HEK293 (cell line): ENCODE data around the gene DDN.
A peak's percentile ranks its signal among the peaks of the same experiment; 100 is the strongest.

Experiments used
- CTCF ChIA-PET: fragments of 350-600 bp; formaldehyde crosslinking; extraction: SDS; loops from one replicate; lab custom pipeline; 2021; ENCODE audit warnings: antibody characterized with exemption; lab: Yijun Ruan, JAX
- POLR2A ChIA-PET: fragments of 300-600 bp; formaldehyde crosslinking; extraction: SDS; loops from one replicate; lab custom pipeline; 2020; ENCODE audit warnings: antibody characterized with exemption, inconsistent platforms; lab: Yijun Ruan, JAX
- H3K27ac ChIP-seq: fragments of 200-500 bp; sonication (Bioruptor generic); 2 replicates; pipeline ENCODE4 v1.5.1; 2014; ENCODE audit warnings: low read depth, low read length, control low read depth, inconsistent platforms; ENCODE audit errors: extremely low read depth
- H3K36me3 ChIP-seq, 2 experiments: fragments of 200-500 bp in 1 of 2; sonication (Bioruptor generic) in 1 of 2; 1 replicate in 1 of 2; 2 replicates in 1 of 2; pipeline ENCODE4 v1.5.1; 2014 to 2017; ENCODE audit warnings: inconsistent platforms in 2 of 2, low read length in 2 of 2; ENCODE audit not compliant: control insufficient read depth in 2 of 2, insufficient read depth in 1 of 2
- H3K4me1 ChIP-seq: fragments of 200-500 bp; sonication (Bioruptor generic); 2 replicates; pipeline ENCODE4 v1.5.1; 2014; ENCODE audit warnings: mild to moderate bottlenecking, low read length, inconsistent platforms; ENCODE audit not compliant: control insufficient read depth, insufficient read depth
- H3K4me3 ChIP-seq: 2 replicates; pipeline ENCODE4 v1.5.1; 2011; ENCODE audit warnings: low read depth, mild to moderate bottlenecking, control low read depth, low read length, moderate library complexity
- H3K9me3 ChIP-seq: fragments of 200-500 bp; sonication (Bioruptor generic); 2 replicates; pipeline ENCODE4 v1.5.1; 2014; ENCODE audit warnings: low read depth, low read length, inconsistent platforms; ENCODE audit not compliant: control insufficient read depth, insufficient read depth
- EGR2 ChIP-seq: fragments of 450-650 bp; formaldehyde crosslinking; IDR thresholded peaks from 2 replicates; pipeline ENCODE4 v1.5.1; 2016; ENCODE audit warnings: low read depth, missing biosample characterization, missing genetic modification characterization
- GLI4 ChIP-seq: fragments of 450-650 bp; formaldehyde crosslinking; IDR thresholded peaks from 2 replicates; pipeline ENCODE4 v1.5.1; 2016; ENCODE audit warnings: missing biosample characterization, missing genetic modification characterization
- GLIS1 ChIP-seq: fragments of 450-650 bp; formaldehyde crosslinking; IDR thresholded peaks from 2 replicates; pipeline ENCODE4 v1.5.1; 2016; ENCODE audit warnings: missing biosample characterization, missing genetic modification characterization
- HOXC10 ChIP-seq: sonication (generic); formaldehyde crosslinking; IDR thresholded peaks from 2 replicates; pipeline ENCODE4 v1.8.1; 2023; ENCODE audit warnings: mild to moderate bottlenecking, missing genetic modification reagents
- KLF10 ChIP-seq: fragments of 450-650 bp; IDR thresholded peaks from 2 replicates; pipeline ENCODE4 v1.5.1; 2018; ENCODE audit warnings: missing biosample characterization, mild to moderate bottlenecking, missing genetic modification characterization
- OSR2 ChIP-seq: fragments of 450-650 bp; formaldehyde crosslinking; IDR thresholded peaks from 2 replicates; pipeline ENCODE4 v1.5.1; 2016; ENCODE audit warnings: missing biosample characterization, missing genetic modification characterization
- ZBTB1 ChIP-seq: fragments of 450-650 bp; formaldehyde crosslinking; IDR thresholded peaks from 2 replicates; pipeline ENCODE4 v1.5.1; 2016; ENCODE audit warnings: missing biosample characterization, missing genetic modification characterization
- ZFHX2 ChIP-seq: fragments of 450-650 bp; formaldehyde crosslinking; conservative IDR thresholded peaks from 2 replicates; pipeline ENCODE4 v1.5.1; 2016; ENCODE audit warnings: missing biosample characterization, missing genetic modification characterization
- ZIC2 ChIP-seq: fragments of 450-650 bp; formaldehyde crosslinking; IDR thresholded peaks from 2 replicates; pipeline ENCODE4 v1.5.1; 2016; ENCODE audit warnings: missing biosample characterization, missing genetic modification characterization
- ZNF133 ChIP-seq: fragments of 450-650 bp; formaldehyde crosslinking; IDR thresholded peaks from 2 replicates; pipeline ENCODE4 v1.5.1; 2016; ENCODE audit warnings: missing biosample characterization, missing genetic modification characterization
- ZNF157 ChIP-seq: fragments of 450-650 bp; formaldehyde crosslinking; IDR thresholded peaks from 2 replicates; pipeline ENCODE4 v1.5.1; 2016; ENCODE audit warnings: missing biosample characterization, missing genetic modification characterization
- ZNF169 ChIP-seq: fragments of 450-650 bp; formaldehyde crosslinking; IDR thresholded peaks from 2 replicates; pipeline ENCODE4 v1.5.1; 2016; ENCODE audit warnings: missing biosample characterization, missing genetic modification characterization
- ZNF223 ChIP-seq: fragments of 450-650 bp; formaldehyde crosslinking; IDR thresholded peaks from 2 replicates; pipeline ENCODE4 v1.5.1; 2016; ENCODE audit warnings: missing biosample characterization, missing genetic modification characterization
- ZNF24 ChIP-seq: fragments of 450-650 bp; formaldehyde crosslinking; IDR thresholded peaks from 2 replicates; pipeline ENCODE4 v1.5.1; 2016; ENCODE audit warnings: missing biosample characterization, missing genetic modification characterization
- ZNF341 ChIP-seq: fragments of 450-650 bp; formaldehyde crosslinking; IDR thresholded peaks from 2 replicates; pipeline ENCODE4; 2016; ENCODE audit warnings: low read depth, missing biosample characterization, missing genetic modification characterization
- ZNF350 ChIP-seq: fragments of 450-650 bp; formaldehyde crosslinking; IDR thresholded peaks from 2 replicates; pipeline ENCODE4 v1.5.0; 2017; ENCODE audit warnings: missing biosample characterization, mild to moderate bottlenecking, missing genetic modification characterization
- ZNF37A ChIP-seq: fragments of 450-650 bp; IDR thresholded peaks from 2 replicates; pipeline ENCODE4 v1.5.1; 2018; ENCODE audit warnings: missing biosample characterization, missing genetic modification characterization
- ZNF48 ChIP-seq: fragments of 450-650 bp; formaldehyde crosslinking; IDR thresholded peaks from 2 replicates; pipeline ENCODE4 v1.5.1; 2016; ENCODE audit warnings: missing biosample characterization, missing genetic modification characterization
- ZNF555 ChIP-seq: fragments of 450-650 bp; formaldehyde crosslinking; conservative IDR thresholded peaks from 2 replicates; pipeline ENCODE4 v1.5.1; 2017; ENCODE audit warnings: missing biosample characterization, mild to moderate bottlenecking, missing genetic modification characterization, inconsistent platforms
- ZNF776 ChIP-seq: fragments of 450-650 bp; formaldehyde crosslinking; IDR thresholded peaks from 2 replicates; pipeline ENCODE4 v1.5.0; 2017; ENCODE audit warnings: missing biosample characterization, missing genetic modification characterization, borderline replicate concordance
- ZNF830 ChIP-seq: fragments of 450-650 bp; IDR thresholded peaks from 2 replicates; pipeline ENCODE4 v1.5.0; 2018; ENCODE audit warnings: missing biosample characterization, missing genetic modification characterization, low read depth, mild to moderate bottlenecking, moderate library complexity
- ZNF837 ChIP-seq: fragments of 450-650 bp; formaldehyde crosslinking; IDR thresholded peaks from 2 replicates; pipeline ENCODE4 v1.5.1; 2016; ENCODE audit warnings: missing biosample characterization, missing genetic modification characterization
- ZNF843 ChIP-seq: fragments of 450-650 bp; formaldehyde crosslinking; IDR thresholded peaks from 2 replicates; pipeline ENCODE4 v1.5.1; 2016; ENCODE audit warnings: missing biosample characterization, missing genetic modification characterization
- ZXDB ChIP-seq: fragments of 450-650 bp; formaldehyde crosslinking; IDR thresholded peaks from 2 replicates; pipeline ENCODE4 v1.5.1; 2016; ENCODE audit warnings: missing biosample characterization, missing genetic modification characterization
- TF ChIP-seq, protein P1 (sequence below): fragments of 450-650 bp; formaldehyde crosslinking; IDR thresholded peaks from 2 replicates; pipeline ENCODE4 v1.5.1; 2016; ENCODE audit warnings: missing biosample characterization, missing genetic modification characterization
- TF ChIP-seq, protein P2 (sequence below): fragments of 450-650 bp; formaldehyde crosslinking; IDR thresholded peaks from 2 replicates; pipeline ENCODE4 v1.5.1; 2016; ENCODE audit warnings: missing biosample characterization, missing genetic modification characterization, low read depth

The DDN gene

DNA sequence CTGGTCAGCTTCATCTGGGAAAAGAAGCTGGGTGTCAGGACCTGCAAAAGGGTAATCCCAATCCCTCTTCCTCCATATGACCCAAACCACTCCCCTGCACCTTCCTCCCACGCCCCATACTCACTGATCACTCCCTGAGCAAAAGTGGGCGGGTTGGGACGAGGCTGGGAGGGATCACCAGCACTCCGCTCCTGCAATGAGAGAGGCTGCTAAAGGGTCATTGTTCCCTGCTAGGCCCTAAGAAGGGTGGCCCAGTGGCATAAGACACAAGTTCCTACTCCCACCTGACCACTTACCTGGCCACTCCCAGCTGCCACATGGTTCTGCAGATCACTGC, 35.1 kb upstream of the DDN start:
- no peaks in the 10 kb centered on the region for H3K9me3 ChIP-seq
- TF ChIP-seq ZFHX2 (tag by site-specific recombination) (peak; percentile 62), ZNF169 (no peak), ZNF24 (tag by site-specific recombination) (no peak), EGR2 (tag by site-specific recombination) (peak; percentile 47; the same call in 1 of the 2 replicates), OSR2 (tag by site-specific recombination) (no peak), ZNF350 (tag by site-specific recombination) (no peak), ZXDB (no peak), ZNF837 (tag by site-specific recombination) (no peak)
- POLR2A ChIA-PET = interaction anchor here (0.6 to 0.9 kb wide), 2 partner anchors 13 to 147 kb away, joined by 3 read pairs; no protein-coding TSS in a partner anchor
- no peak overlapping the region for H3K27ac ChIP-seq
- no peak overlapping the region for H3K4me3 ChIP-seq
- H3K36me3 ChIP-seq = peaks cover 20 to 97% of the 10 kb centered on the region in 2 experiments
- CTCF ChIA-PET = interaction anchor here (0.5 to 2.1 kb wide), 4 partner anchors 10 to 256 kb away, joined by 4 to 18 read pairs (median 6); partner anchors contain the start of gene TUBA1B
- no peaks in the 10 kb centered on the region for H3K4me1 ChIP-seq

DNA sequence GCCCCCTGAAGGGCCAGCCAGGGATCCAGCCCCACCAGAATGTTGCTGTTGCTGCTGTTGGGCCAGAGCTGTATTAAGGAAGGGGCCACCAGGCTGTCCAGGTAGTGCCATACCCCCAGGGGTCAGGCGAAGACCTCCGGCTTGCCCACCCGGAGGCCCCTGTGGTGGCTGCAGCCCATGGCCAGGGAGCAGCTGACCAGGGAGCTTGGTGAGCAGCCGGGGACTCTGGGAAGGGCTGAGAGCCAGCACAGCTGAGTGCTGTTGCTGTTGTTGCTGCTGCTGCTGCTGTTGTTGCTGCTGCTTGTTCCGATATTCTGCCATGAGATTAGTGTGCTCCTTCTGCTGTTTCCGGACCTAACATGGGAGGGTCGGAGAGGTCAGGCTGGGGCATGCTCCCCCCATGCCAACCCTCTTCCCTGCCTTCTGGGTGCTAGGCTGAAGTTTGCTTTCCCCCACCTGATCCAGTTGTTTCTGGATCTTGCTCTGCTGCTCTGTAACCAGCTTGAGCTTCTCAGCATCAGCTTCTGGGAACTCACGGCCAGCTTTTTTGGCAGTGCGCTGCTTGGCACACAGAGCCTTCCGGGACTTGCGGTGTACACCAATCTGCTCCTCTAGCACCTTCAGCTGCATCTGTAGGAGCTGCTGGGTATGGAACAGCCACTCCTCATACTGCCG, 34.6 kb upstream of the DDN start:
- H3K4me1 ChIP-seq = no peaks in the 10 kb centered on the region
- H3K27ac ChIP-seq = no peak overlapping the region
- ChIA-PET POLR2A (interaction anchor here (0.9 to 1.3 kb wide), 2 partner anchors 13 to 96 kb away, joined by 3 to 4 read pairs; no protein-coding TSS in a partner anchor), CTCF (interaction anchor here (0.5 to 2.1 kb wide), 3 partner anchors 10 to 255 kb away, joined by 4 to 18 read pairs (median 5); partner anchors contain the start of gene TUBA1B)
- TF ChIP-seq, protein P1, sequence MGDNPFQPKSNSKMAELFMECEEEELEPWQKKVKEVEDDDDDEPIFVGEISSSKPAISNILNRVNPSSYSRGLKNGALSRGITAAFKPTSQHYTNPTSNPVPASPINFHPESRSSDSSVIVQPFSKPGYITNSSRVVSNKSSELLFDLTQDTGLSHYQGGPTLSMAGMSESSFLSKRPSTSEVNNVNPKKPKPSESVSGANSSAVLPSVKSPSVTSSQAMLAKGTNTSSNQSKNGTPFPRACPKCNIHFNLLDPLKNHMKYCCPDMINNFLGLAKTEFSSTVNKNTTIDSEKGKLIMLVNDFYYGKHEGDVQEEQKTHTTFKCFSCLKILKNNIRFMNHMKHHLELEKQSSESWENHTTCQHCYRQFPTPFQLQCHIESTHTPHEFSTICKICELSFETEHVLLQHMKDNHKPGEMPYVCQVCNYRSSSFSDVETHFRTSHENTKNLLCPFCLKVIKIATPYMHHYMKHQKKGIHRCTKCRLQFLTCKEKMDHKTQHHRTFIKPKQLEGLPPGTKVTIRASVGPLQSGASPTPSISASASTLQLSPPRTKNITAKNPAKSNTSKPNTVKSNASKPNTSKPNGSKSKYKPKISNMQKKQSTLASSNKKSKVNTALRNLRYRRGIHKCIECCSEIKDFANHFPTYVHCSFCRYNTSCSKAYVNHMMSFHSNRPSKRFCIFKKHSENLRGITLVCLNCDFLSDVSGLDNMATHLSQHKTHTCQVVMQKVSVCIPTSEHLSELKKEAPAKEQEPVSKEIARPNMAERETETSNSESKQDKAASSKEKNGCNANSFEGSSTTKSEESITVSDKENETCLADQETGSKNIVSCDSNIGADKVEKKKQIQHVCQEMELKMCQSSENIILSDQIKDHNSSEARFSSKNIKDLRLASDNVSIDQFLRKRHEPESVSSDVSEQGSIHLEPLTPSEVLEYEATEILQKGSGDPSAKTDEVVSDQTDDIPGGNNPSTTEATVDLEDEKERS (tag by site-specific recombination) = no peak
- TF ChIP-seq KLF10 (tag by site-specific recombination) (no peak), ZNF555 (no peak), ZNF133 (no peak)
- TF ChIP-seq, protein P2, sequence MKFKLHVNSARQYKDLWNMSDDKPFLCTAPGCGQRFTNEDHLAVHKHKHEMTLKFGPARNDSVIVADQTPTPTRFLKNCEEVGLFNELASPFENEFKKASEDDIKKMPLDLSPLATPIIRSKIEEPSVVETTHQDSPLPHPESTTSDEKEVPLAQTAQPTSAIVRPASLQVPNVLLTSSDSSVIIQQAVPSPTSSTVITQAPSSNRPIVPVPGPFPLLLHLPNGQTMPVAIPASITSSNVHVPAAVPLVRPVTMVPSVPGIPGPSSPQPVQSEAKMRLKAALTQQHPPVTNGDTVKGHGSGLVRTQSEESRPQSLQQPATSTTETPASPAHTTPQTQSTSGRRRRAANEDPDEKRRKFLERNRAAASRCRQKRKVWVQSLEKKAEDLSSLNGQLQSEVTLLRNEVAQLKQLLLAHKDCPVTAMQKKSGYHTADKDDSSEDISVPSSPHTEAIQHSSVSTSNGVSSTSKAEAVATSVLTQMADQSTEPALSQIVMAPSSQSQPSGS (tag by site-specific recombination) = no peak
- no peak overlapping the region for H3K4me3 ChIP-seq
- peaks cover 20 to 97% of the 10 kb centered on the region in 2 experiments for H3K36me3 ChIP-seq
- H3K9me3 ChIP-seq = no peaks in the 10 kb centered on the region

DNA sequence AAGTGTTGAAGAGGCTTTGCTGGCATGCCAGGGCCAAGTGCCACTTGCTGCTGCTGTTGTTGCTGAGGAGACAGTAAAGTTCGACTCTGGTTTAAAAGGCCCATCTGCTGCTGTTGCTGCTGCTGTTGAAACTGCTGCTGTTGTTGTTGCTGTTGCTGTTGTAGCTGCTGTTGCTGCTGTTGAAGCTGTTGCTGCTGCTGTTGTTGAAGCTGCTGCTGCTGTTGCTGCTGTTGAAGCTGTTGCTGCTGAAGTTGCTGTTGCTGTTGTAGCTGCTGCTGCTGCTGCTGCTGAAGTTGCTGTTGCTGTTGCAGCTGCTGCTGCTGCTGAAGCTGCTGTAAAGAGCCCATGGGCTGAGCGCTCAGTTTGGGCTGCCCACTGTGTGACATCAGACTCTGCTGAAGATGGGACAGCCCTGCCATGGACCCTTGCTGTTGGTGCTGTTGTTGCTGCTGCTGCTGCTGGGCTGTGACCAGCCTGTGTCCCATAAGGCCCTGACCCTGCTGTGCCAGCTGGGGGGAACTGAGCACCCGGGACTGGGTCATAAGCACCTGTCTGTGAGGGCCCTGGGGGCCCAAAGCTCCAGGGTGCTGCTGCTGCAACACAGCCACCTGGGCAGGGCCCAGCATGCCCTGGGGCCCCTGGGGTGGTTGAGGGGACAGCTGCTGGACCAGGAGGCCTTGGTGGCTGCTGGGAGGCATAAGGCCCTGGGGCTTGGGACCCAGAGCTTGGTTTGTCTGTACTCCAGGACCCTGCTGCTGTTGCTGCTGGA, 33.7 kb upstream of the DDN start:
- CTCF ChIA-PET = interaction anchor here (0.7 to 0.9 kb wide), 2 partner anchors 13 to 60 kb away, joined by 3 read pairs; no protein-coding TSS in a partner anchor
- Histone ChIP-seq H3K27ac (no peak overlapping the region), H3K4me3 (no peak overlapping the region), H3K9me3 (no peaks in the 10 kb centered on the region), H3K4me1 (no peaks in the 10 kb centered on the region), H3K36me3 (peaks cover 21 to 97% of the 10 kb centered on the region in 2 experiments)
- POLR2A ChIA-PET = interaction anchor here (0.7 to 1.3 kb wide), 2 partner anchors 9 to 97 kb away, joined by 3 to 4 read pairs; no protein-coding TSS in a partner anchor
- no peak for TF ChIP-seq ZBTB1
- TF ChIP-seq ZNF843 = no peak
- TF ChIP-seq ZNF48 (tag by site-specific recombination) = no peak
- TF ChIP-seq ZNF776 (tag by site-specific recombination) = no peak
- TF ChIP-seq HOXC10 = no peak
- TF ChIP-seq ZNF157 (tag by site-specific recombination) = no peak
- no peak for TF ChIP-seq GLI4 (tag by site-specific recombination)
- TF ChIP-seq ZNF341 (tag by site-specific recombination) = peak; percentile 71
- TF ChIP-seq ZNF830 (tag by site-specific recombination) = no peak
- TF ChIP-seq GLIS1 (tag by site-specific recombination) = 0 out of 2 replicates have a peak, but pooled peaks have one; percentile 33
- TF ChIP-seq ZIC2 (tag by site-specific recombination) = peak; percentile 94
- no peak for TF ChIP-seq ZNF223 (tag by site-specific recombination)
- TF ChIP-seq ZNF37A = no peak
